ENCODE data around the gene TMEM121.

DNA sequence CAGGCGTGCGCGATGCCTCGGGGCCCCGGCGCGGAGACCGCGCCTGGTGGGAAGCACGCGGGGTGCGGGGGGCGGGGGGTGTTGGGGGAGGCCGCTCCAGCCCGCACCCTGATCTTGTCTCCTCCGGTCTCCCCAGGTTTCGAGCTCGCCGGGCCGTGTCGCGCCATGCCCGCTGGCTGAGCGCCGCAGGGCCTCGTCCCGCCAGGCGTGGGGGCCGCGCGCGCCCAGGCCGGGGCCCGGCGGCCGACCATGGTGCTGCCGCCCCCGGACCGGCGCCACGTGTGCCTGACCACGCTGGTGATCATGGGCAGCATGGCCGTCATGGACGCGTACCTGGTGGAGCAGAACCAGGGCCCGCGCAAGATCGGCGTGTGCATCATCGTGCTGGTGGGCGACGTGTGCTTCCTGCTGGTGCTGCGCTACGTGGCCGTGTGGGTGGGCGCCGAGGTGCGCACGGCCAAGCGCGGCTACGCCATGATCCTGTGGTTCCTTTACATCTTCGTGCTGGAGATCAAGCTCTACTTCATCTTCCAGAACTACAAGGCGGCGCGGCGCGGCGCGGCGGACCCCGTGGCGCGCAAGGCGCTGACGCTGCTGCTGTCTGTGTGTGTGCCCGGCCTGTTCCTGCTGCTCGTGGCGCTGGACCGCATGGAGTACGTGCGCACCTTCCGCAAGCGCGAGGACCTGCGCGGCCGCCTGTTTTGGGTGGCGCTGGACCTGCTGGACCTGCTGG lies 2.4 kb downstream of the TMEM121 start:
- TF ChIP-seq TOX (CRISPR knock-in tag; IDR thresholded peaks at IDR 0.05; ENCODE audit: borderline replicate concordance), result no peak
- TF ChIP-seq, protein P1, sequence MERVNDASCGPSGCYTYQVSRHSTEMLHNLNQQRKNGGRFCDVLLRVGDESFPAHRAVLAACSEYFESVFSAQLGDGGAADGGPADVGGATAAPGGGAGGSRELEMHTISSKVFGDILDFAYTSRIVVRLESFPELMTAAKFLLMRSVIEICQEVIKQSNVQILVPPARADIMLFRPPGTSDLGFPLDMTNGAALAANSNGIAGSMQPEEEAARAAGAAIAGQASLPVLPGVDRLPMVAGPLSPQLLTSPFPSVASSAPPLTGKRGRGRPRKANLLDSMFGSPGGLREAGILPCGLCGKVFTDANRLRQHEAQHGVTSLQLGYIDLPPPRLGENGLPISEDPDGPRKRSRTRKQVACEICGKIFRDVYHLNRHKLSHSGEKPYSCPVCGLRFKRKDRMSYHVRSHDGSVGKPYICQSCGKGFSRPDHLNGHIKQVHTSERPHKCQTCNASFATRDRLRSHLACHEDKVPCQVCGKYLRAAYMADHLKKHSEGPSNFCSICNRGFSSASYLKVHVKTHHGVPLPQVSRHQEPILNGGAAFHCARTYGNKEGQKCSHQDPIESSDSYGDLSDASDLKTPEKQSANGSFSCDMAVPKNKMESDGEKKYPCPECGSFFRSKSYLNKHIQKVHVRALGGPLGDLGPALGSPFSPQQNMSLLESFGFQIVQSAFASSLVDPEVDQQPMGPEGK (CRISPR knock-in tag; IDR thresholded peaks at IDR 0.05; ENCODE audit: borderline replicate concordance), result no peak
- TF ChIP-seq ZFP3 (CRISPR knock-in tag; IDR thresholded peaks at IDR 0.05), result no peak
- no peak for TF ChIP-seq ZFP30 (CRISPR knock-in tag; IDR thresholded peaks at IDR 0.05)
- TF ChIP-seq, protein P2, sequence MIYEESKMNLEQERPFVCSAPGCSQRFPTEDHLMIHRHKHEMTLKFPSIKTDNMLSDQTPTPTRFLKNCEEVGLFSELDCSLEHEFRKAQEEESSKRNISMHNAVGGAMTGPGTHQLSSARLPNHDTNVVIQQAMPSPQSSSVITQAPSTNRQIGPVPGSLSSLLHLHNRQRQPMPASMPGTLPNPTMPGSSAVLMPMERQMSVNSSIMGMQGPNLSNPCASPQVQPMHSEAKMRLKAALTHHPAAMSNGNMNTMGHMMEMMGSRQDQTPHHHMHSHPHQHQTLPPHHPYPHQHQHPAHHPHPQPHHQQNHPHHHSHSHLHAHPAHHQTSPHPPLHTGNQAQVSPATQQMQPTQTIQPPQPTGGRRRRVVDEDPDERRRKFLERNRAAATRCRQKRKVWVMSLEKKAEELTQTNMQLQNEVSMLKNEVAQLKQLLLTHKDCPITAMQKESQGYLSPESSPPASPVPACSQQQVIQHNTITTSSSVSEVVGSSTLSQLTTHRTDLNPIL (CRISPR knock-in tag; IDR thresholded peaks at IDR 0.05; ENCODE audit: low read depth), result no peak
- no peak for TF ChIP-seq ZC3H10 (CRISPR knock-in tag; IDR thresholded peaks at IDR 0.05)
- no peak for TF ChIP-seq POU6F1 (CRISPR knock-in tag; IDR thresholded peaks at IDR 0.05; ENCODE audit: borderline replicate concordance, low read depth)
- TF ChIP-seq ZNF70 (CRISPR knock-in tag; IDR thresholded peaks at IDR 0.05), result no peak
- no peak for TF ChIP-seq RARB (CRISPR knock-in tag; IDR thresholded peaks at IDR 0.05)
- TF ChIP-seq ARNTL (CRISPR knock-in tag; IDR thresholded peaks at IDR 0.05; ENCODE audit: borderline replicate concordance, low read depth), result no peak
- TF ChIP-seq PPARA (CRISPR knock-in tag; IDR thresholded peaks at IDR 0.05; ENCODE audit: borderline replicate concordance), result no peak
- TF ChIP-seq TCF4 (CRISPR knock-in tag; IDR thresholded peaks at IDR 0.05; ENCODE audit: borderline replicate concordance), result no peak
- no peak for TF ChIP-seq CSRNP3 (CRISPR knock-in tag; IDR thresholded peaks at IDR 0.05)
- TF ChIP-seq ESRRG (CRISPR knock-in tag; IDR thresholded peaks at IDR 0.05), result no peak
